ENCODE data around the gene PSMF1.

- no peak for TF ChIP-seq EZH2phosphoT487 (IDR thresholded peaks at IDR 0.05; ENCODE audit: unreplicated experiment)
- TF ChIP-seq CTCF (conservative IDR thresholded peaks at IDR 0.05; ENCODE audit: low read depth in 2 of 2) = no peak
- TF ChIP-seq REST (IDR thresholded peaks at IDR 0.05; ENCODE audit: unreplicated experiment) = no peak
- TF ChIP-seq EZH2 (IDR thresholded peaks at IDR 0.05; ENCODE audit: low read depth, unreplicated experiment) = no peak
- TF ChIP-seq POLR2AphosphoS5 (IDR thresholded peaks at IDR 0.05; ENCODE audit: low read depth) = no peak
- no peak for TF ChIP-seq CREB1 (CRISPR knock-in tag; IDR thresholded peaks at IDR 0.05; ENCODE audit: low read depth)
- TF ChIP-seq ZNF462 (CRISPR knock-in tag; IDR thresholded peaks at IDR 0.05) = no peak
- no peak for TF ChIP-seq ETS1 (IDR thresholded peaks at IDR 0.05)
These were observed 11.2 kb upstream of the PSMF1 start for GRCh38 chr20:1107176-1107575.
